Right lung (tissue), 5 donors: Measurements from ENCODE around the gene RDH16. TPM values are rescaled to one million over a fixed set of nuclear protein-coding genes. Genes with fewer than 3 reads are reported as not detected.
"Not testable (repeated sequence)": the region's sequence is repeated elsewhere in the genome, so short reads cannot be mapped to it uniquely, and the experiment has no call there.

Experiments
- DNase-seq, 2 donors: peaks; one replicate each; pipeline ENCODE4 v3.0.0-alpha.2; 2013
- polyA plus RNA-seq, 5 donors: library from polyadenylated mRNA; unstranded; fragments of 120-200 nt; gene quantifications; one replicate each; pipeline versions ENCODE4 v1.2.1 to v1.2.3, GENCODE V29; 2013; ENCODE audit warnings: inconsistent platforms in 1 of 5, low replicate concordance in 1 of 5; ENCODE audit not compliant: insufficient read length in 5 of 5, insufficient read depth in 1 of 5

Gene RDH16
- polyA plus RNA-seq, 5 donors = 0.48 to 0.94 (median 0.74) TPM

DNA sequence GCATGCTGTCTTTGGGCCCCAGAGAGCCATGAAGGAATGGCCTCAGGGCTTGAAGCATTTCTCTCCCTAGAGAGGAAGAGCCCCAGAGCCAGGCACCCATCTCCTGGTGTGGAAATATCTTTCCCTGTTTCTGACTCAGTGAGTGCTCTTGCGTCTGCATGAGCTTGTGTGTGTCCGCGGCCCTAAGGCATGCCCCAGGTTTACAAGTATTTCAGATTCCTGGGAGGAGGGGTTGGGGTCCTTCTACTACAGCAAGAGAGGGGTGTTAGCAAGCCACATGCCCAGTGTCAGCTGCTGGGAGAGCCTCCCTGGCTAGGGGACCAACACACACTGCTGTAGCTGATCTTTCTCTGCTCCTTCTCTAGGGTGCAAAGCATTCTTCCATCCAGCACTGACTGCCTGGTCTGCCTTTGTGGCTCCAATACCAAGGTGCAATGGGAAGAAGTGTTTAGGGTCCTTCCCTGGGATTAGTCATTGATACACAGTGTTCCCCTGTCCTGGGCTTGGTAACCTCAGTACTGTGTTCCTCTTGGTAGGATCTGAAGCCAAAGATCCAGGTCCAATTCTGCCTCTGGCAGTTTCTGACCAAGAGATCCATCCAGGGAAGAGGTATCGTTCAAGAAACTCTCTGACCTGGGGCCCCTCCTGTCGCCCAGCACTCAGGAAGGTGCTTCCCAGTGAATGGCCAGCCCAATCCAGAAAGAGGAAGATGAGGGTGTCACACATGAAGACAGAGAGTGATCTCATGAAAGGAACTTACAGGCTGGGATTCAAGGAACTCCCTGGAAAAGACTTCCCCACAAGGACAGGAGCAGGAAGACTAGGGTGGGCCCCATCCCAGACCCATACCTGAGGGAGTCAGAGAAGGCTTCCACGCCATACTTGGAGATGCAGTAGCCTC, 3.1 kb downstream of the RDH16 start:
- DNase-seq = no peak

DNA sequence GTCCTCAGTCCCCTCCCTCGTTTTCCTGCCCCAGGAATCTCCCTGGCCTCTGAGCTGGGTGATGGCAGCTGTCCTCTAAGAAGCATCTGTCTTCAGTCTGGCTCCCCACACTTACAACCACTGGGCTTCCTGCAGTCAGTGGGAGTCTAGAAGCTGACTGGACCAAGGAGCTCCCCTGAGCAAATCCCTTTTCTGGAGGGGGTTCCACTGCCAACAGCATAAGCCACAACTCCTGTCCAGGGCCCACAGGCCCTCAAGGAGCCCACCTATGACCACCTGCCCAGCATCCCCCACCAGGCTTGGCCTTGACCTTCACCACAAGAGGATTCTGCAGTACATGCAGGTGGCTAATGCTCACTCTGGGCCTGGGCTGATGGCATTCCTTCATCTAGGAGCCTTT, 4.1 kb downstream of the RDH16 start:
- DNase-seq = no peak

DNA sequence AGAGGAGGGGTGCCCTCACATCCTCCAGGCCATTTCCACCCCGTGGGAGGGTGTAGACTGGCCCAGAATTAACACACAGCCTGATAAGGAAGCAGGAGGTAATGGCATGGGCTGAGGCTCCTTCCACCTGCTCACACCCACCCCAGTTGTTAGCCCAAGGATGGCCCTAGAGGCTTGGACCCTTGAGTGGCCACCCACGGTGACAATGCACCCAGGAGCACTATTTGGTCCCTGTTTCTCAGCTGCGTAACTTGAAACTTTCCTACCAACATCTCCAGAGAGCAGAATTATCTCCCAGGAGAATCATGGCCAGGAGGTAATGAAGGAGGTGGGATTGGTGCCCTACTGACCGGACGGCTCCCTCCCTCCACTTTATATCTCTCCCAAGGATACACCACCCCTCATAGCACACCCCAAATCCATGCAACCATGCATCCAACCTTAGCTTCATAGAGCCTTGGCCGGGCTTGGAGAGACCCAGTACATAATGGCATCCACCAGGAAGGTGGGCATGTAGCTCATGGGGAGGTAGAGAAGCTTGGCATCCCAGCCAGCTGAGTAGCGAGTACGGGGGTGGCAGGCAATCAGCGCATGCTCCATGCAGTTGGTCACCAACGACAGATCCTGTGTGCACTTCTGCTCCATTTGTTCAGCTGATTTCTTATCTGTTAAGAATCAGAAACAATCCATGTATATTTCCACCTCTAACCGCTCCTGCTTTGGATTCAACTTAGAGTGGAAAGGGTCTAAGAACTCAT, 5.6 kb downstream of the RDH16 start:
- no peak for DNase-seq

DNA sequence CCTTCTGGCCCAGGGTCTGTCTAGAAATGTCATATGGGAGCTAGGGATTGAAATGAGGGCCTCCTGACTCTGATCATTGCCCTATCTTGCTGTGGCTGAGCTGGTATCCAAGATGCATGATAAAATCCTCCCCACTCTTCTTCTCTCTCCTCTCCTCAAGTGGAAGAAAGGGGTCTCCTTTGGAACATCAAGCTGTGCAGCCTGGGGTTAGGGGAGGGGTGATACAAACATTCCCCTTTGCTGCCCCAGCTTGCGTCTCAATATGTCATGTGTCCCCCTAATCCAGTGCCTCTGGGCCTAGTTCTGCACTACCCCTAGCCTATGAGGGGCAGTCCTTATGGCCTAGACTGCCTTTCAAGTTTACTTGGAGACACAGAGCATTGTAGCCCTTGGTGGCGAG, 8.5 kb downstream of the RDH16 start:
- DNase-seq = no peak

DNA sequence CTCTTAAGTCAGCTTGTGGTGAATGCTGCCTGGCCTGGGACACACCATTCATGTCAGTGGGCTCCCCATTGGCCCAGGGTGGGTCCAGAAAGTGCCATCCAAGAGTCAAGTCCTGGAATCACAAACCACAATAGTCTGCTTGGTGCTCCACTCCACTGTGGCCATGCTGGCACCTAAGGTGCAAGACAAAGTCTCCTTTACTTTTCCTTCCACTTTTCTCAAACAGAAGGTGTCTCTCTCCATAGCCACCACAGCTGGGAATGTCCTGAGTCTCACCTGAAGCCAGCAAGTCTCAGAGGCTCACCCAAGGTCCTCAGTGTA, 9.0 kb downstream of the RDH16 start:
- DNase-seq = no peak

DNA sequence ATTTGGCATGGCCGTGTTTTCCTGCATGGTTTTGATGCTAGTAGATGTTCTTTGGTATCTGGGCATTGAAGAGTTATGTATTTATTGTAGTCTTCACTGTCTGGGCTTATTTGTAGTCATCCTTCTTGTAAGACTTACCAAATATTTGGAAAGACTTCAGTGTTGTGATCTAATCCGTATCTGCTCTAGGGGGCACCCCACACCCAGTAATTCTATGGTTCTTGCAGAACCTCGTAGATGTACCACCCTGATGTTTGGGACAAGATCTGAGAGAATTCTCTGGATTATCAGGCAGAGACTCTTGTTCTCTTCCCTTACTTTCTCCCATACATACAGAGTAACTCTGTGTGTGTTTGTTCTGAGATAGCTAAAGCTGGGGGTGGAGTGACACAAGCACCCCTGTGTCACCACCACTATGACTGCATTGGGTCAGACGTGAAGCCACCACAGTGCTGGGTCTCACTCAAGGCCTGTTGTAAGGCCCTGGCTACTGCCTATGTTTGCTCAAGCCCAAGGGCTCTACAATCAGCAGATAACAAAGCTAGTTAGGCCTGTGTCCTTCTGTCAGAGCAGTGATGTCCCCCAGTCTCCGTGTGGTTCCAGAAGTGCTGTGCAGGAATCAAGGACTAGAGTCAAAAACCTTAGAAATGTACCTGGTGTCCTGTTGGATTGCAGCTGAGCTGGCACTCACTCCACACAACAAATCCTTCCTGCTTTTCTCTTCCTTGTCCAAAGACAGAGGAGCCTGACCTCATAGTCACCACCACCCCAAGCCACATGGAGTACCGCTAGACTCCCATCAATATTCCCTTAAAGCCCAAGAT, 9.6 kb downstream of the RDH16 start:
- no peak for DNase-seq

DNA sequence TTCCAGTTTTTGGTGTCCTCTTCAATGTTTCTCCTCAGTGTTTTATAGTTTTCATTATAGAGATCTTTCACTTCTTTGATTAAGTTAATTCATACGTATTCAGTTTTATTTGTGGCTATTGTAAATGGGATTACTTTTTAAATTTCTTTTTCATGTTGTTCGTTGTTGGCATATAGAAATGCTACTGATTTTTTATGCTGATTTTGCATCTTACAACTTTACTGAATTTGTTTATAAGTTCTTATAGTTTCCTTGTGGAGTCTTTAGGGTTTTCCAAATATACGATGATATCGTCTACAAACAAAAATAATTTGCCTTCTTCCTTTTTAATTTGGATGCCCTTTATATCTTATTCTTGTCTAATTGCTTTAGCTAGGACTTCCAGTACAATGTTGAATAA, 13.5 kb downstream of the RDH16 start:
- no peak for DNase-seq

DNA sequence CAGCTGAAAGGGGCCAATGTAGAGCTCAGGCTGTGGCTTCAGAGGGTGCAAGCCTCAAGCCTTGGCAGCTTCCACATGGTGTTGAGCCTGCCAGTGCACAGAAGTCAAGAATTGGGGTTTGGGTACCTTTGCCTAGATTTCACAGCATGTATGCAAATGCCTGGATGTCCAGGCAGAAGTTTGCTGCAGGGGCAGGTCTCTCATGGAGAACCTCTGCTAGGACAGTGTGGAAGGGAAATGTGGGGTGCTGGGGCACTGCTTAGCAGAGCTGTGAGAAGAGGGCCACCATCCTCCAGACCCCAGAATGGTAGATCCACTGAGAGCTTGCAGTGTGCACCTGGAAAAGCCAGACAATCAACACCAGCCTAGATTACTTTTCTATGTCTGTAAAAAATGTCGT, 14.0 kb downstream of the RDH16 start:
- not testable (repeated sequence) for DNase-seq

DNA sequence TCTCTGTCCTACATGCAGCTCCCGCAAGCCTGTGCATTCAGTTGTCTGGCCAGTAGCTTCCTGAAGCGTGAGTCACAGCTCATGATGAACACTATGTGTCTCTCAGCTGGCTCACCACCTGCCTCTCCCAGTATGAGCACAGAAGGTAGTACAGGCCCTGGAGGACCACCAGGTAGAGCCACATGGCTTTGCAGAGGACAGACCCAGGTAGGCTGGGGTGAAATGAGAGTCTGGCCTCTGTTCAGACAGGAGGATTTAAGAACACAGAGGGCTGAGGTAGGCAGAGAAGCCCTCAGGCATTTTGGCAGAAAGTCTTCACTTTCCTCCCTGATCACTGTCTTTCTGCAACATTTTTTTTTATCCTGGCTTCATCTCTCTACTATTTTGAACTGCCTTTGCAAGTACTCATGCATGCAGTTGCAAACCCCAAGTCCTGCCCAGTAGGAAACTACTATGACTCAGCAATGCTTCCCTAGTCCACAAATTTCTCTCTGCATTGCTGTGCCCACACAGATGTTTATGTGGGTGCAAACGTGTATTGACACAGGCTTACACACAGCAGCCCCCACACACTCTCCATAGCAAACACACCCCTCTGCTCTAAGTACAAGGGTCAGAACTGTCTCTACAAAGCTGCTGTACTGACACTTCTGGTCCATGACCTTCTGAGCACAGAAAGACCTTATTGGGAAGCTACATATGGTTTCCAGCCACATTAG, 15.9 kb downstream of the RDH16 start:
- DNase-seq = no peak

DNA sequence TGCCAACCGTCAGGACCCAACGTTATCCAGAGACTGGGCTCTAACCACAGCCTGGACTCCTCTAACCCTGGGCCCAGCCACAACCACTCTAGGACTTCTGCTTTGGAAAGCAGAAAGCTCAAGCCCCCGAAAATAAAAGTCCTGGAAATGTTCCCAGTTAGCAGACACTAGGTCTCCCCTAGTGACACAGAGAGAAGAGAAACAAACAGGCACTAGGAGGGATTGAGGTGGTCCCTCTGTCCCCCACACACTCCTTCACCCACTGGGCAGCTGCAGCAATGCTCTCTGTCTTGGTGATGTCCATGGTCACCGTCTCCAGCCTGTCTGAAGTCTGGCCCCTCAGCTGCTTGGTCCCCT, 16.5 kb downstream of the RDH16 start:
- DNase-seq = not testable (repeated sequence)

DNA sequence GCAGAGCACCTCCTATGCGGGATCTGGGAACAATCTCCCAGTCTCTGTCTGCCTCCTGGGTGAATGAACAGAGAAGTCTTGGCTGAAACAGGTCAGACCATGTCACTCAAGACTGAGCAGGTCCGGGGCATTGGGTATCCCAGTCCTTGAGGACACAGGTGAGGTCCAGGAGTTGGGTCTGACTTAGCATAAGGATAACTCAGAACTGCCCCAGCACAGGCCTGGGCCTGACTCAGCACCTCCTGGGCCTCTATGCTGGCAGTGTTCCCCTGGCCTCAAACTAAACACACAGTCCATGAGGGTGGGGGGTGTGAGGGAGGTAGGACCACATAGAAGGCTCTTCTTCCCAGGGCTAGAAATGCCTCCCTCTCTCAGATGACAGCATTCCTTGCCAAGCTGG, 21.7 kb downstream of the RDH16 start:
- no peak for DNase-seq

DNA sequence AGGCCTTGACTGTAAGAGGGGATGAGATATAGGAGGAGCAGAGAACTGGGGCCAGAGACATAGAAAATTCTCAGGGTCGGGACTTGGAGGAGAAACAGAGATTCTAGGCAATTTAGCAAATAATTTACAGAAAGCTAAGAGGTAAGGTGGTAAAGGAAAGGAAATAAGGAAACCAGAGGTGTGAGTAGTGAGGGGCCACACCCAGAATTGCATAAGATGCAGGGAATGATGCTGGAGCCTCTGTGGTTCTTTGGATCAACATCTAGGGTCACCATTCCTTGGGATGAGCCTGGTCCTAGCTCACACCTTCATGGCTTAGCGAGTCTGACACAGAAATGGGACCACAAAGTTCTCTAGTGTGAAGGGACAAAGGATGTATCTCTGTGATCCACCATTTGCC, 22.3 kb downstream of the RDH16 start:
- no peak for DNase-seq

DNA sequence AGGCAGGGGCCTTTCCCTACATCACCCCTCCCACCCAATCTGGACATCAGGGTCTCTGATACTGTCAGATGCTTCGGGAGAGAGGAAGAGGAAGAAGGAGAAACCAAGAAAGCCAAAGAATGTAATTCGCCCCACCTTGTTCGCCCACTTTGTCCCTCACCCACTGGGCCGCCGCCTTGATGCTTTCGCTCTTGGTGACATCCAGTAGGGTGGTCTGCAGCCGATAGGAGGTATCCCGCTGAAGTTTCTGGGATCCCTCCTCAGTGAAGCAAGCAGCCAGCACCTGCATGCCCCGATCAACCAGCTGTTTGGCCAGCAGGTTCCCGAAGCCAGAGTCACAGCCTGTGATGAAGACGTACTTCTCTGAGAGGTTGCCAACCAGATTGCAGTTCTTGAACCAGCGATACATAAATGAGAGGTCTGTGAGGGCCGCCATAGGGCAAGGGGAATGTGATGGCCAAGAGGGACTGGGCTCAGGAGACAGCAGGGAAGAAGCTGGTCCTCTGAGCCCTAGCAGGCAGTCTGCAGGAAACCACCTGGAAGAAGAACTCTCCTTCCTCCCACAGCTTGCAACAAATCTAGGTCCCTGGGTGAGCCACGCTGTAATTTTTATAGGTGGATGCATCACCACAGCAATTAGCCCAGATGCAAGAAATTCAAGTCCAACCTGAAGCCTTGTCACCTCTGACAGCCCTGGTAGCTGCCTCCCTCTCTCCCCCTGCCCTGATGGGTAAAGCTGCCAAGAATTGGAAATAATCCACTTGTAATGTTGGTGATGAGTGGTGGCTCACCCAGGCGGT, 23.4 kb downstream of the RDH16 start, which contains the start of gene SDR9C7:
SDR9C7 (minus strand) TSS at position 583 of the 800 bp plus-strand sequence; CDS start at position 436, 147 bp downstream.
- DNase-seq = no peak

DNA sequence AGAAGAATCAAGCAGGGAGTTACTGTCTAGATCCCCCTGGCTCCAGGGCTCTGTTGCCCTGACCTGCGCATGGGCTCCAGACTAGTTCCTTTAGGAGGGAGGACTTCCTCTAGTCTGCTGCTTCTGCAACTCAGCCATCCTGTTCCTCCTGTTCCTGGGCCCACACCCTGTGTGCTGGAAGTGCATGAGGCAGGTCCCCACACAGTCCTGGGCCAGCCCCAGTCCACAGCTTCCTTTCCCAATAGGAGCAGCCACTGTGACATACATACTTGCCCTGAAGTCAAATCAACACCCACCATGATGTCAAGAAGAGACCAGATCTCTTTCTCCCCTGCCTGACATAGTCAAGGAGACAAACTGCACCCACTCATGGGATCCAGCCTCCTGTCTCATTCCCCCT, 24.5 kb downstream of the RDH16 start:
- no peak for DNase-seq

DNA sequence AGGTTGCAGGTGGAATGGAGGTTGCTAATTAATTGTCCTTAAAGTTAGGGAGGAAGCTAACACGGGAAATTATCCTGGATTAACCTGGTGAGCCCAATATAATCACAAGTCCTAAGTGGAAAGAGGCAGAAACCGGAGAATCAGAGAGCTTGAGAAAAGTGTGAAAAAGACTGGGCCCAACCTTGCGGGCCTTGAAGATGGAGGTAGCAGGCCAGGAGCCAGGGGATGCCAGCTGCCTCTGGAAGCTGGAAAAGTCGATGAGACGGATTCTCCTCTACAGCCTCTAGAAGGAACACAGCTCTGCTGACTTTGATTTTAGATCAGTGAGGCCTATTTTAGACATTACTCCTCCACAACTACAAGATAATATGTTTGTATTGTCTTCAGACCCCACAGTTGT, 25.3 kb downstream of the RDH16 start:
- DNase-seq = no peak

DNA sequence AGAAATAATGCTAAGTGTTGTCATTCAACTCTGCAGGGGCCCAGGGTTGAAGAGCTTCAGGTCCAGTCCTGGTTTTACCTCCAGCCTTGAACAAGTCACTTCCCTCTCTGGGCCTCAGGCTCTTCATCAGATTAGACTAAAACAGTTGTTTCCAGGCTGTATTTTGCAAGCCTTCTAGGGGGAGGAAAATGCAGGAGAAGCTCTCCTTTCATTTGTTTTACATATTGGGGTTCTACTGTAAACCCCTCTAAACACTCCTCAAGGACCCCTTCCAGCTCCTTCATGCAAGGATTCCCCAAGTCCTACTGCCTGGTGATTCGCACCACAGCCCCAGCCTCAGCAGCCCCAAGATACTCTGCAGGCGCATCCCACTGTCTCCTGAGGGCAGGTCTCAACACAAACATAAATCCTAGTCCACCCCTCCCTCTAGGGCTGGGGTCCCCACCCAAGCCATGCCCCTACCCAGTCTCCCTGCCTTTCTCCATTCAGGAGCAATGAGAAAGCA, 25.9 kb downstream of the RDH16 start:
- DNase-seq = peak; percentile 41 to 50

DNA sequence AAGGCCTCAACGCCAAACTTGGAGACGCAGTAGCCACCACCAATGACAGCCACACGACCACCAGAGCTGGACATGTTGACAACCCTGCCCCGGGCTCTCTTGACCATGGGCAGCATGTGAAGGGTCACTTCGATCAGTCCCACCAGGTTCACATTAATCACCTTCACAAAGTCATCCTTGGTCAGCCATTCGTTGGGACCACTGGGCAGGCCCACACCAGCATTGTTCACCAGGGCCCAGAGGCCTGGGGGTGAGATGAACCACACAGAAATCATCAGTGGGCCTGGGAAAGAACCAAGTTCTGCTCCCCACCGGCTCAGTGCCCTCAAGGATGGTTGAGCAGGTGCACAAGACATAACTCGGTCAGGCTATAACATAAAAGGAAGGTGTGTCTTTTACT, 27.2 kb downstream of the RDH16 start:
- no peak for DNase-seq

DNA sequence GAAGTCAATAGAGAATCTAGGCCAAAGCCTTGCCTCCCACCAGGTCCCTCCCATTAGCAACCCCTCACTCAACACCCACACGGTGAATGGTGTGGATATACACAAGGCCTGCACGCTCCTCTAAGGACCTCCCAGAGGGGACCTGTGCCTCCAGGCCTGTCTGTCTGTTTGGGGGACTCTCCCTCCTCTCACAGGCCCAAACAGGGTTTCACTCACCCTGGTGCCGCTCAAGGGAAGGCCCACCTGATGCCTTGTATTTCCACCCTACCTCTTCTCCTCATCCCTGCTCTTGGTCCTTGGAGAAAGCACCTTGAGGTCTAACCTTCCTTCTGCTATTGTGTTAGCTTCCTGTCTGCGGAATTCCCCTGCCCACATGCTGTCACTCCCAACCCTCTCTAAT, 27.6 kb downstream of the RDH16 start:
- DNase-seq = no peak

DNA sequence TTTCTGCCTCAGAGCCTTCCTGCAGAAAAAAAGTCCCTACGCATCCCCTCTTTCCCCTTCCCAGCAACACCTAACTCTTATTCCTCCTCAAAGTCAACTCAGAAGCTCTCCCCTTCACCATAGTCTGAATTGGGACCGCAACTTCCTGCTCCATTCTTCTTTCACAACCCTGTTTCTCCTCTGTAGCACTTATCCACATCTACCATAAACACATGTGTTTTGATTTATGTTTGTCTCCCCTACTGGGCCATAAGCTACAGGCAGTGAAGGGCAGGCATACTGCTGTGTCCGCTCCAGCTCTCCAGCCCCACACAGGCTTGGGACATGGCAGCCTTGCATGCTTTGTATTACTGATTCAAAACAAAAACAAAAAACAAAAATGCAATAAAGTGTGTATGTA, 29.1 kb downstream of the RDH16 start:
- DNase-seq = no peak

DNA sequence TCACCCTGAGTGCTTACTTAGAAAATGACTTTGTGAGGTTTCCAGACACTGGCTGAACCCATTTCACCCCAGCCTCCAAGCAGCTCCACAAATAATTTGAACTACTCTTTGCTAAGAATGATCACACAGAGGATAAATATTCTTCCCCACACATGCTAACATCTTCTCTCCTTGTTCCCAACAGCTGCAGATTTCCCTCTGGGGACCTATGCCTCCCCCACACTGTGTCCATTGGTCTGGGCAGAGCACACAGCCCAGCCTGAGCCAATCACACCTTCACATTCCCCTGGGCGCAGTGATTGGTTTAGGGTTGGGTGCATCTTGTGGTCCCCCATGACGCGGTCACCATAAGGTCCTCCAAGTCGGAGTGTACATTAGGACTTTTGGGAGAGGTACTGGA, 30.1 kb downstream of the RDH16 start:
- no peak for DNase-seq

DNA sequence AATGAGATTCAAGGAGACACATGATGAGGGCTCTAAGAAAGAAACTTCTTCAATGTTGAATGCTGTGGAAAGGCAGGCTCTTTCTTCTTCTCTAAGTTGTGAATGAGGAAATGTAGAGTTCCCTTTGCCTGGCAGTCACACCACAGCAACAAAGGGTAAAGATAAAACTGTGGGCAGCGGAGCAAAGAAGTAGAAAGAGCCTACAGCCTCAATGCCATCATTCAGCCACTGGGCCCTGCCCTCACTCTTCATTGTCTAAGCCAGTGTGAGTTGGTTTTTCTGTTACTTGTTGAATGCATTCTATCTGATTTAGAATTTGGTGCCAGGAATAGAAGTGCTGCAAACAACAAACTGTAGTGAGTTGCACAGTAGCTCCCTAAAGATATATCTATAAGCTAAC, 35.4 kb downstream of the RDH16 start:
- no peak for DNase-seq
